ENCODE measurements around the gene AMPH.

- TF ChIP-seq CTCF (IDR thresholded peaks at IDR 0.05): no peak
- no peak for TF ChIP-seq POLR2AphosphoS5 (IDR thresholded peaks at IDR 0.05)
- TF ChIP-seq POLR2A (IDR thresholded peaks at IDR 0.05): no peak
- no peak for TF ChIP-seq EP300 (IDR thresholded peaks at IDR 0.05)
These were observed 203.1 kb downstream of the AMPH start for GRCh38 chr7:38428041-38428440.

All from gastroesophageal sphincter (tissue), 3 donors.